Thoracic aorta (tissue), 2 donors: ENCODE measurements around the gene DAGLB. TPM values are rescaled to one million over a fixed set of nuclear protein-coding genes. Genes with fewer than 3 reads are reported as not detected.
"Not testable (repeated sequence)": the region's sequence is repeated elsewhere in the genome, so short reads cannot be mapped to it uniquely, and the experiment has no call there.

ENCODE experiments used
- ATAC-seq: fragments of 150-250 bp; one replicate; pipeline ENCODE4 v1.8.0; 2017; ENCODE audit warnings: low read depth; ENCODE audit not compliant: insufficient number of reproducible peaks, low FRiP score
- DNase-seq: peaks from one replicate; pipeline ENCODE4 v3.0.0-alpha.2; 2020; ENCODE audit warnings: low spot score
- H3K27ac ChIP-seq, 2 donors: fragments of 200-600 bp; sonication (generic); 1 replicate in 1 of 2; 2 replicates in 1 of 2; pipeline ENCODE4 v1.5.1; 2016; ENCODE audit warnings: mild to moderate bottlenecking in 2 of 2, moderate library complexity in 2 of 2
- H3K27me3 ChIP-seq: fragments of 200-600 bp; sonication (generic); replicated peaks from 2 replicates; pipeline ENCODE4 v1.6.0; 2016; ENCODE audit warnings: mild to moderate bottlenecking; ENCODE audit not compliant: insufficient read depth
- H3K36me3 ChIP-seq: fragments of 200-600 bp; sonication (generic); one replicate; pipeline ENCODE4 v1.5.1; 2016
- H3K4me1 ChIP-seq, 2 donors: fragments of 200-600 bp; sonication (generic); 1 replicate in 1 of 2; 2 replicates in 1 of 2; pipeline versions ENCODE4 v1.5.1 to v1.6.0; 2016; ENCODE audit warnings: low read depth in 2 of 2, mild to moderate bottlenecking in 1 of 2; ENCODE audit not compliant: control insufficient read depth in 1 of 2
- H3K4me3 ChIP-seq: fragments of 200-600 bp; sonication (generic); 2 replicates; pipeline ENCODE4 v1.5.1; 2016; ENCODE audit warnings: mild to moderate bottlenecking
- H3K9me3 ChIP-seq: fragments of 200-600 bp; sonication (generic); 2 replicates; pipeline ENCODE4 v1.5.1; 2016
- total RNA-seq, 2 donors: library from RNA; depleted of rRNA; stranded (reverse); fragments of >200 nt; gene quantifications; one replicate each; pipeline versions ENCODE4 v1.1.0 to v1.2.3, GENCODE V29; 2016
- TF ChIP-seq, protein P1 (sequence below): fragments of 200-600 bp; sonication (generic); IDR thresholded peaks from one replicate; pipeline ENCODE4 v1.5.1; 2019; ENCODE audit warnings: antibody characterized with exemption

The DAGLB gene
- total RNA-seq, 2 donors from 2014 or later = 16.5 to 28.6 TPM

- TF ChIP-seq, protein P1, sequence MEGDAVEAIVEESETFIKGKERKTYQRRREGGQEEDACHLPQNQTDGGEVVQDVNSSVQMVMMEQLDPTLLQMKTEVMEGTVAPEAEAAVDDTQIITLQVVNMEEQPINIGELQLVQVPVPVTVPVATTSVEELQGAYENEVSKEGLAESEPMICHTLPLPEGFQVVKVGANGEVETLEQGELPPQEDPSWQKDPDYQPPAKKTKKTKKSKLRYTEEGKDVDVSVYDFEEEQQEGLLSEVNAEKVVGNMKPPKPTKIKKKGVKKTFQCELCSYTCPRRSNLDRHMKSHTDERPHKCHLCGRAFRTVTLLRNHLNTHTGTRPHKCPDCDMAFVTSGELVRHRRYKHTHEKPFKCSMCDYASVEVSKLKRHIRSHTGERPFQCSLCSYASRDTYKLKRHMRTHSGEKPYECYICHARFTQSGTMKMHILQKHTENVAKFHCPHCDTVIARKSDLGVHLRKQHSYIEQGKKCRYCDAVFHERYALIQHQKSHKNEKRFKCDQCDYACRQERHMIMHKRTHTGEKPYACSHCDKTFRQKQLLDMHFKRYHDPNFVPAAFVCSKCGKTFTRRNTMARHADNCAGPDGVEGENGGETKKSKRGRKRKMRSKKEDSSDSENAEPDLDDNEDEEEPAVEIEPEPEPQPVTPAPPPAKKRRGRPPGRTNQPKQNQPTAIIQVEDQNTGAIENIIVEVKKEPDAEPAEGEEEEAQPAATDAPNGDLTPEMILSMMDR = no peak
- peaks cover 33 to 79% of the 10 kb centered on the region in 2 donors for H3K4me1 ChIP-seq
- no peak for DNase-seq
Measured at GRCh38 chr7:6478186-6478585, 30.4 kb upstream of the DAGLB start.

DNA sequence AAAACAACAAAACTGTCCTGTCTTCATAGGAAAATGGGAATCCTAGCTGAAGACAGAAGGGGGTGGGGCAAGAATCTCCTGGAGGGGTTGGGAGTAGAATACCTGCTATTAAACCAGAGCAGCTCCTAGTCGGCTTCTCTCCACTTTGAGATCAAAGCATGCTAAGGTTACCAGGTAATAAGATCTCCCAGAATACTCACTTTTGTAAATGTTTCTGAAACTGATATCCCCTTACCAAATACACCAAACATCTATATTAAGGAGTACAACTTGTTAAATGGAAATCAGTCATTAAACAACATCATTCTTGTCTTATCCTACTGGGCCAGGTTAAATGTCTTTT, 29.5 kb upstream of the DAGLB start:
- Histone ChIP-seq H3K36me3 (peaks cover 4% of the 10 kb centered on the region), H3K4me3 (no peak overlapping the region), H3K4me1 (peaks cover 28 to 73% of the 10 kb centered on the region in 2 donors), H3K27me3 (no peaks in the 10 kb centered on the region), H3K9me3 (no peaks in the 10 kb centered on the region), H3K27ac (no peak overlapping the region)
- no peak for ATAC-seq
- no peak for DNase-seq
- TF ChIP-seq, protein P1 = no peak

More at GRCh38 chr7:6478186-6478585, 30.4 kb upstream of the DAGLB start:
- peaks cover 2% of the 10 kb centered on the region for H3K36me3 ChIP-seq
- no peak overlapping the region for H3K27ac ChIP-seq
- no peak overlapping the region for H3K4me3 ChIP-seq
- ATAC-seq = no peak
- H3K27me3 ChIP-seq = no peaks in the 10 kb centered on the region
- H3K9me3 ChIP-seq = no peaks in the 10 kb centered on the region

DNA sequence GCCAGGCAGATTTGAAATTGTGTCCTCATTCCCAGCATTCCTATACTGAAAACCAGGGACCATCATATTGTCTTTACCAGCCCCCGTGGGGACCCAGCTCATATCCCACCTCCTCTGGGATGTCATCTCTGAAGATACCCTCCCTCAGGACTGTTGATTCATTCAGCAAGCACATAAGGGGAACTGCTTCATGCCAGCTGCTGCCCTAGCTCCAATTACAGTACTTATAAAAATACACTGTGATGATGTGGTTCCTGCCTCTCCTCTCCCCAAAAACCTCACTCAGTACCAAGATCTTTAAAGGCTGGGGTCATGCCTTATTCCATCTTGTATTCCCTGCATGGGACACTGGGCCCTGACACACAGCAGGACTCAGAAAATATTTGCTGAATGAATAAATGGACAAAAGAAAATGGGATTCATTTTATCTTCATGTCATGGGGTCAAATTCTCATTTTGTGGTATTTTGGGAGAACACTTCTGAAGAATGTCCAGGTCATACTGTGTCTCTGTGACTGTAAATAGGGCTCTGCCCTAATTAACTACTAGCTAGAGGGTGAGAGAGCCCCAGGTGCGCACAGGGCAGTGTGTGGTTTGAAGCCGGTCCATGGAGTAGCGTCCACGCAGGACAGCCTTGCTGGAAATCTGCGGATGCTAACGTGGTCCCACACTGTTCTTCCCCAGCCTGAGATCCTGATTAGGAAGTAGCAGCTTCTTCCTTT, 29.0 kb upstream of the DAGLB start:
- ATAC-seq = no peak
- no peaks in the 10 kb centered on the region for H3K9me3 ChIP-seq
- no peaks in the 10 kb centered on the region for H3K27me3 ChIP-seq
- no peak for DNase-seq
- H3K27ac ChIP-seq = no peak overlapping the region
- TF ChIP-seq, protein P1 = no peak
- peaks cover 10% of the 10 kb centered on the region for H3K36me3 ChIP-seq
- no peak overlapping the region for H3K4me3 ChIP-seq
- peaks cover 25 to 68% of the 10 kb centered on the region in 2 donors for H3K4me1 ChIP-seq

GRCh38 chr7:6475433-6476186, 27.9 kb upstream of the DAGLB start:
- Histone ChIP-seq H3K4me1 (peaks cover 17 to 57% of the 10 kb centered on the region in 2 donors), H3K9me3 (no peaks in the 10 kb centered on the region), H3K4me3 (no peak overlapping the region), H3K36me3 (peaks cover 15% of the 10 kb centered on the region), H3K27me3 (no peaks in the 10 kb centered on the region), H3K27ac (no peak overlapping the region)
- TF ChIP-seq, protein P1 = no peak
- ATAC-seq (no peak), DNase-seq (no peak)

GRCh38 chr7:6465862-6466261, 18.1 kb upstream of the DAGLB start:
- Histone ChIP-seq H3K9me3 (no peaks in the 10 kb centered on the region), H3K4me3 (no peak overlapping the region), H3K27me3 (no peaks in the 10 kb centered on the region), H3K27ac (no peak overlapping the region), H3K4me1 (no peaks in the 10 kb centered on the region), H3K36me3 (peaks cover 63% of the 10 kb centered on the region)
- TF ChIP-seq, protein P1 = no peak
- no peak for ATAC-seq
- DNase-seq = no peak

GRCh38 chr7:6463609-6464008, 15.9 kb upstream of the DAGLB start:
- not testable (repeated sequence) for DNase-seq, ATAC-seq, H3K4me1 ChIP-seq, H3K27me3 ChIP-seq, H3K4me3 ChIP-seq, H3K9me3 ChIP-seq, H3K27ac ChIP-seq
- H3K36me3 ChIP-seq = peaks cover 46% of the 10 kb centered on the region
